Upper lobe of left lung (tissue), 4 donors: ENCODE measurements around the gene VWA2.

ENCODE experiments used
- EP300 ChIP-seq, 4 donors: sonication (generic); formaldehyde crosslinking; IDR thresholded peaks; one replicate each; pipeline ENCODE4 v1.5.1; 2017; ENCODE audit warnings: antibody characterized with exemption in 4 of 4, control low read depth in 2 of 4
- POLR2A ChIP-seq, 4 donors: fragments of 450-650 bp; IDR thresholded peaks; one replicate each; pipeline ENCODE4 v1.5.1; 2016 to 2017; ENCODE audit warnings: antibody characterized with exemption in 4 of 4, mild to moderate bottlenecking in 2 of 4
- TF ChIP-seq, protein P1 (sequence below), 6 experiments: fragments of 450-650 bp in 4 of 6; fragments of 200-600 bp in 2 of 6; sonication (generic) in 2 of 6; IDR thresholded peaks; one replicate each; pipeline ENCODE4 v1.5.1; 2016 to 2019; ENCODE audit warnings: antibody characterized with exemption in 6 of 6

DNA sequence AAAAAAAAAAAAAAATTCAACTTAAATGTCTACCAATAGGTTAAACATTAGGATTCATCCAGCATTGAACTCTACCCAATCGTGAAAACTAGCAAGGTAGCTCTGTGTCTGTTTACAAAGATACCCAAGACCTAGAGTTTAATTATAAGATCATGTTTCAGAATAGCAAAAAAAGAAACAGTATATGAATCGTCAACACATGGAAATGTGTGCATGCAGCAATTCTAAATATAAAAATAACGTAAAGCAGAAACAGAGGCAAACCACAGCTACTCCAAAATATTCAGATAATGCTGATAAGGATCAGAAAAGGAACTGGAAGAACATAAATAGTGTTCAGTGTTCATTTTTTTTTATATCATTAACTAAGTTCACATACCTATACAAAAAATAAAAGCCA, 96.6 kb downstream of the VWA2 start:
- TF ChIP-seq, protein P1, sequence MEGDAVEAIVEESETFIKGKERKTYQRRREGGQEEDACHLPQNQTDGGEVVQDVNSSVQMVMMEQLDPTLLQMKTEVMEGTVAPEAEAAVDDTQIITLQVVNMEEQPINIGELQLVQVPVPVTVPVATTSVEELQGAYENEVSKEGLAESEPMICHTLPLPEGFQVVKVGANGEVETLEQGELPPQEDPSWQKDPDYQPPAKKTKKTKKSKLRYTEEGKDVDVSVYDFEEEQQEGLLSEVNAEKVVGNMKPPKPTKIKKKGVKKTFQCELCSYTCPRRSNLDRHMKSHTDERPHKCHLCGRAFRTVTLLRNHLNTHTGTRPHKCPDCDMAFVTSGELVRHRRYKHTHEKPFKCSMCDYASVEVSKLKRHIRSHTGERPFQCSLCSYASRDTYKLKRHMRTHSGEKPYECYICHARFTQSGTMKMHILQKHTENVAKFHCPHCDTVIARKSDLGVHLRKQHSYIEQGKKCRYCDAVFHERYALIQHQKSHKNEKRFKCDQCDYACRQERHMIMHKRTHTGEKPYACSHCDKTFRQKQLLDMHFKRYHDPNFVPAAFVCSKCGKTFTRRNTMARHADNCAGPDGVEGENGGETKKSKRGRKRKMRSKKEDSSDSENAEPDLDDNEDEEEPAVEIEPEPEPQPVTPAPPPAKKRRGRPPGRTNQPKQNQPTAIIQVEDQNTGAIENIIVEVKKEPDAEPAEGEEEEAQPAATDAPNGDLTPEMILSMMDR (IDR thresholded peaks at IDR 0.05): no peak
- TF ChIP-seq POLR2A (IDR thresholded peaks at IDR 0.05) (no peak), EP300 (IDR thresholded peaks at IDR 0.05) (no peak)
